Stimulated activated CD8-positive, alpha-beta memory T cell treated with anti-CD3 and anti-CD28 coated beads, Interleukin-7, amount 100 ng/mL, for 4 hours (primary cell): ENCODE measurements around the gene CEBPA.

ENCODE experiments used
- DNase-seq, 2 donors: peaks; one replicate each; pipeline ENCODE4 v3.0.0-alpha.2; 2020; ENCODE audit warnings: low read depth in 2 of 2

Gene CEBPA

DNA sequence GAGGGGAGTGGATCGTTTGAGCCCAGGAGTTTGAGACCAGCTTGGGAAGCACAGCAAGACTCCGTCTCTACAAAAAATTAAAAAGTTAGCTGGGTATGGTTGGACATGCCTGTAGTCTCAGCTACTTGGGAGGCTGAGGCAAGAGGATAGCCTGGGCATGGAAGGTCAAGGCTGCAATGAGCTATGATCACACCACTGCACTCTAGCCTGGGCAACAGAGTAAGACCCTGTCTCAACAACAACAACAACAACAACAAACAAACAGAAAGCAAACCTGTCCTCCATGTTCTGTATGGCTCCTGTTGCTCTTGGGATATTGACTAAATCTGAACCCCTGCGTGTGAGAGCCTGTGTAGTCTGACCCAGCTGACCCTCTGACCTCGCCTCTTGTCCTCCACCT, 14.9 kb downstream of the CEBPA start:
- DNase-seq: no peak

DNA sequence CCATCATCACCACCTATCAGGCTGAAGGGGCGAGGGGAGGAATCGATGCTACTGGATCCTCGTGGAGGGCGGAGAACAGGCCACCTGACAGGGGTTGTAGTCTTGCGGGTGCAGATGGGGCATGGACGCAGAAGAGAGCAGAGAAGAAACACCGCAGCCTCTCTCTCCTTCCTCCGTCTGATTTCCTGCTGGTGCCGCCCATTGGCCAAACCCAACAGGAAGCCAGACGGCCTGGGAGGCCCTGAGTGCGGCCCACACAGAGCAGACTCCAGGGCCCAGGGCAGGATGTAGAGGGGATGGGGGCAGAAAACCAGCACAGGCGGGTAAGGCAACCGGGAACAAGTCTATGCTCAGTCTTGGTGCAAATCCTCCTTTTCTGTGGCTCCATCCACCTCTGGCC, 15.4 kb downstream of the CEBPA start:
- no peak for DNase-seq

DNA sequence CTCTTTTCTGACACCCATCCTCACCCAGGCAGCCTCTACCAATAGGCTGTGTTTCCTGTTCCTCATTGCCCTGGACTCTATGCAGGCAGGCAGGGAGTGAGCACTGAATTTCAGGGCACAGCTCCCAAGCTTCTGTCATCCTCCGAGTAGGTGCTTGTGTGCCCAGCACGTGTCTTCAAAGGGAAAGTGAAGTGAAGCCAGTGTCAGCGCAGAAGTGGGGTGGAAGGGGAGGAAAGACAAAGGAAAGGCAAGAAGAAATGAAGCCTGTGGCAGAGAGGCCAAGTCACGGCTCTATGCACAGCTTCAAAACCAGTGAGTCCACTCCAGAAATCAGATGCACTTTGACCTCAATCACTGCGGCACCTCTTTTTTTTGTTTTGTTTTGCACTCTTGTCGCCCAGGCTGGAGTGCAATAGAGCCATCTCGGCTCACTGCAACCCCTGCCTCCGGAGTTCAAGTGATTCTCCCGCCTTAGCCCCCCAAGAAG, 16.9 kb downstream of the CEBPA start:
- DNase-seq: no peak

DNA sequence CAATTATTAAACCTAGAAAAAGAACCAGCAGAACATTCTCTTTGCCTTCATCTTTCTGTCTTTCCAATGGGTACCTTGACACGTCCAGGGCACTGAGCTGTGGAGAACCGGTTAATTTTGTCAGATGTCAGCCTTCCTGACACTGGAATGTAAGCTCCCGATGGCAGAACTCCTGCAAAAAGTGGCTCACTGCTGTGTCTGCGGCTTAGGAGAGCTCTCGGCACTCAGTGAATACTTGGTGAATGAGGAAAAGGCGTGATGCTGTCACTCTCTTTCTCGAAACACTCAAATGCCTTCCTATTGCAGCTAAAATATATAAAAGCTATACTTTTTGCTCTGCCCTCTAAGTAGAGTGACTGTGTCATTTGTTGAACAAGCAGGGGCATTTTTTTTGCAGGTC, 17.6 kb downstream of the CEBPA start:
- no peak for DNase-seq

DNA sequence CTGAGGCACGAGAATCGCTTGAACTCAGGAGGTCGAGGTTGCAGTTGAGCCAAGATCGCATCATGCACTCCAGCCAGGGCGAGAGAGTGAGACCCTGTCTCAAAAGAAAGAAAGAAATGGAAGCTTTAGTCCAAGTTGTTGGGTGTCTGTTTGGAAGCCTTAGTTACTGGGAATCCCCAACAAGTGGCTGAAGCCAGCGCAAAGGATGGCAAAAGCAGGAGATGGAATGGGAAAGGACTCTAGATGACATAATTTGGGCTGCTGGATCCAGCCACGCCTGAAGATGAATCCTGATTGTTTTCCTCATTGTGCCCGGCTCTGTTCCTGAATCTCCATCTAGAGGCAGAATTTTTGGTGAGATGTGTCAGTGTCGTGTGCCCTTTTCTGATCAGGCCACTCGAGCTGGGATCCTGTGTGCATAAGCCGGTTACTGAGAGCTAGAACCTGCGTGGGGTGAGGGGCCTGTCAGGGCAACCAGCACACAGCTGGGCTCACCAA, 18.1 kb downstream of the CEBPA start:
- no peak for DNase-seq

DNA sequence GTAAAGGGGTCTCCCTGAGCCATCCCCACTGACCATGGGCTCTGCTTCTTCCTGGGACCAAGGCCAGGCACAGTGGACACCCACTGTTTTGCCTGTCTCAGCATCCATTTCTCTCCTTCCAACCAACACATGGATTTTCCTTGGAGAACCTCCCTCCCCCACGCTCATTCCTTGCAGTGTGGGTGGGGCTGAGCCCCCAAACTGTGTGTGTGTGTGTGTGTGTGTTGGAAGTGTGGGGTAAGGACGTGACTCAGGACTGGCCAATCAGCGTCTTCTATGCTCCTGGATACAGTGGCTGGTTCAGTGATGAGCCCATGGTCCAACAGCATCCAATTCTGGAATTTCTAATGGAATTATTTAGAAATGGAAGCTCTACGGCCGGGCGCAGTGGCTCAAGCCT, 18.7 kb downstream of the CEBPA start:
- DNase-seq: no peak

DNA sequence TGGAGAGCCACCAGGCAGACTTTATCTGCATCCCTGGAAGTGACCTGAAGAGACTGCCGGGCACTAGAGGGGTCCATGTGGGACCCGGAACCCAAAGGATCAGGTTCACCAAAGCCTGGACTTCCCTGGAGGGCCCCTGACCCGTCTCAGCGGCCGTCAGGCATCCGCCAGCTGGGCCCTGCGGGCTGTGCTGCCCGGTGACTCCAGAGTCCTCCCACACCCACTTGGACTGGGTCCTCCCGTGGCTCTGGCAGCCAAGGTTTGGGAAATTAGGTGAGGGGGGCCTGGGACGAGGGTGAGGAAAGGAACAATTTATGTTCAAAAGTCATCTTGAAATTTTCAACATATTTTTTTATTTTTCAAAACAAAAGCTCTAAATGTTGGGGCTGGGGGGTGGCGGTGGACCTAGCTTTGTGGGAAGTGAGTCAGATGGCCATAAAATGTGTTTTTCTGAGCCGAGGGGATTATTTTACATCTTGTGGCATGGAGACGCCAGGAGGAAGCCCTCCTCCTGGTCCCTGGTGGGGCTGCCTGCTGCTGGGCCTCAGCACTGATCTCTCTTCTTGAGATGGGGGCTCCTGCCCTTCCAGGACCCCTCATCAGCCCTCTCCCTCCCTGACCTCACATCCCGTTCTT, 20.2 kb downstream of the CEBPA start:
- no peak for DNase-seq

DNA sequence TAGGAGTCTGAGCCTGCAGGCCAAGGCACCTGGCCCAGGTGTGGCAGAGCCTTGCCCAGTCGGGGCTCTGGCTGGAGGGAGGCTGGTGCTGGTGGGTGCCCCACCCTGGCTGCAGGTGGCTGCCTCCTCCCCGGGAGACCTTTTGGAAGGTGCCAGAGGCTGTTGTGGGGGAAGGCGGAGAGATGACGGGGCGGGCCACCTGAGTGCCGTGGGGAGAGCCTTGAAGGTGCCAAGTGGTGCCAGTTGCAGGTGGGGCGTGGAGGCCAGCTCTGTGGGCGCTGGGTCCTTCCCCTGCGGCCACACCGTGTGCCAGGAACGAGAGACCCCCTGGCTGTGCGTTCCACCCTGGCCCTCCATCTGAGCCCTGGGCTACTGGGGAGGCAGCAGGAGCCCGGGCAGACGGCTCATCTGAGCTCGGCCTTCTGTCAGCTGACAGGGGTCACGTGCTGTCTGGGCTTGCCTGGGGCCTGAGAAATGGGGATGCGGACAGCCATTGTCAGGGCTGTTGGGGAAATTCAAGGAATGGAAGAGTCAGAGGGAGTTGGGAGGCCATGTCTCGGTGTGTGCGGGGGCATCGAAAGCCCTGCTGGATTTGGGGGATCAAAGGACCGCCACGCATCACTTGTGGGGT, 20.9 kb downstream of the CEBPA start:
- DNase-seq: no peak

DNA sequence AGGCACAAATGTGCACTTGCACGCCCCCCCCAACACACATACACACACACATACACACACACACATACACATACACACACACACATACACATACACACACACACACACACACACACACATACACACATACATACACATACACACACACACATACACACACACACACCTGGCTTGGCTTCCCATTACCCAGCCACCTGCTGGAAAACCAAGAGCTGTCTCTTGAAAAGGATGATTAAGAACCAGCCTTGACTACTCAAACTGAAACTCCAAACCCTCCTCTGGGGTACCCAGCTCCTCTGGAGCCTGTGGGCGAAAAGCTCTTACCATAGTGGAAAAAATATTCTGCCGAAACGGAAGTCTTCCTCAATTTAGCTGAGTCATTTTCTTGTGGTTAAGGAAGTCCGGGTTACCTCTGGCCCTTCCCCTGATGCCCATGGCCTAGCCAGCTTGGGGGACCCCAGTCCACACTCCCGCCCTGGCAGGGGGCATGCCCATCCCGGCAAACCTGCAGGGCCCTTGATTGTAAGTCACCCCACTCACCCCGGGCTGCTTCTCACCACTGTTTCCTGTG, 21.9 kb downstream of the CEBPA start:
- DNase-seq: no peak

DNA sequence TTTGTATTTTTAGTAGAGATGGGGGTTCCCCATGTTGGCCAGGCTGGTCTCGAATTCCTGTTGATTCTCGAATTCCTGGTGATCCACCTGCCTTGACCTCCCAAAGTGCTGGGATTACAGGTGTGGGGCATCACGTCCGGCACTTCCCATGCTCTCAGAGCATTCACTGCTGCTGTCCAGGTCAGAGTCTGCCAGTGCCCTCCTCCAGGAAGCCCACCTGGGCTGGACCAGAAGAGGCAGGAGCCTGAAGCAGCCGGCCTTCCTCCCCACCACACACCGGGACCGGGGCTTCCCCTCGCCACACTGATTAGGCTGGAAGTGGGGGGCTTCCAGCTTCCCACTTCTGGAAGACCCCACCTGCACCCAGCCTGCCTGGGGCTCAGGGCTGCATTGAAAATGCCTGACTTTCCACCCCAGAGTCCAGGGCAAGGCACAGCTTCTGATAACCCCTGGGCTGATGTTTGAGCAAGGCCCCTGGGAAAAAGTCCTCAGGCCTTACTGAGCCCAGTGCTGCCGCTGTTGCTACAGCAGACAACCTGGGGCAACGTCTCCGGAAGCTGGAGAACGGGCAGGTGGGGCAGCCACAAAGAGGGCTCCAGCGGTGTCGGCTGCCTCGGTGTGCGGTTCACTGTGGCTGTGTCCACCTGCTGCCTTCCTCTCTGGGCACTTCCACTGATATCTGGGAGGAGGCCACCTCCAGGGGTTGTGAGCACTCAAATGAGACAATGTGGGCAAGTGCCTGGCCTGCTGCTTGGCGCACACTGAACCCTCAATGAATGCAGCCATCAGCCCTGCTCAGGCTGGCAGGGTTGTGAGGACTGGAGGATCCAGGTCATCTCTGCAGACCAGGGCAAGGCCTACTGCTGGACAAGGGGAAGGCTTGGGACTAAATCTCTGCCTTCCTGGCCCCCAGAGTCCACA, 22.6 kb downstream of the CEBPA start:
- DNase-seq: no peak

DNA sequence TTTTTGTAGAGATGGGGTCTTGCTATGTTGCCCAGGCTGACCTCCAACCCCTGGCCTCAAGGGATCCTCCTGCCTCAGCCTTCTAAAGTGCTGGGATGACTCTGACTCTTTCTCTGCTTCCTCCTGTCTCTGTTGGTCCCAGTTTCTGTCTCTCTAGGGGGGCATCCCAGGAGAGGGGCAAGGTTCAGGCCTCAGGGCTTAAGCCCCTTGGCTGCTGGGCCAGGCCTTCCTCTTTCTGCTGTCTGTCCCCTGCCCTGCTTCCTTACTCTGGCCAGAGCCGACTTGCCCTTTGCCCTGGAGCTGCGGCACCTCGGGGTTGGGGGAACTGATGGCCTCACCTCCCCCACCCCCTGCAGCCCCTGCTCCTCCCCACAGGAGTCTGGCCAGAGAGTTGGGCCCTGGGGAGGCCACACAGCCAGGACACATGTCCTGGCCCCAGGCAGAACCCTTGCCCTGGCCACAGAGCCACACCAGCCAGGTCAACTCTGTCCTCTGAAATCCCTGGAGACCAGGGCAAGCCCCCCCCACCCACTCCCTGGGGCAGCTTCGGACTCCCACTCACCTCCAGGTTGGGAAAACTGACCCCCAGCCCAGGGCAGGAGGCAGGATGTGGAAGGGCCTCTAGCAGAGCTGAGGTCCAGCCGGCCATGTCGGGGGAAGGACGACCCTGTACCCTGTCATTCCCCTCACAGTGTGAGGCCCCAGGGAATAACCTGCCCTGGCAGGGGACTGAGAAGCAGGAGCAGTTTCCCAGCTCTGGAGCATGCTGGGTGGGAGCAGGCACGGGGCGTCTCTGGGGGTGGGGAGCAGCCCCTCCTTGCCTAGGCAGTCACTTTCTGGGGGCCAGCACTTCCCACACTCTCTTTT, 23.7 kb downstream of the CEBPA start:
- DNase-seq: no peak

DNA sequence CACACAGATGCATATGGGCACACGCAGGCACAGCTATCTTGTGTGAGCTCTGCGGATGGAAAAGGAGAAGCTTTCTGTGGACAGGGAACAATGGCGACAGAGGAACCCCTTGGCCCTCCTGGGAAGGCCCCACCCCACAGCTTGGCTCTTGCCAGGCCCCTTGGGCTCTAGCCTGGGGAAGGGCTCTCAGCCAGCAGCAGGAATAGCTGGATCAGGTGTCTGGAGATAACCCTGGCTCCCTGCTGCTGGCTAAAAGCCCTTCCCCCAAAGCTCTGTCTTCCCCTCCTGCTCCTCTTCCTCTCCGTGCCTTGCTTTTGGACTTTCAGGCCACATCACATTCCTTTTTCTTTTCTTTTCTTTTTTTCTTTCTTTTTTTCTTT, 24.3 kb downstream of the CEBPA start:
- DNase-seq: no peak

DNA sequence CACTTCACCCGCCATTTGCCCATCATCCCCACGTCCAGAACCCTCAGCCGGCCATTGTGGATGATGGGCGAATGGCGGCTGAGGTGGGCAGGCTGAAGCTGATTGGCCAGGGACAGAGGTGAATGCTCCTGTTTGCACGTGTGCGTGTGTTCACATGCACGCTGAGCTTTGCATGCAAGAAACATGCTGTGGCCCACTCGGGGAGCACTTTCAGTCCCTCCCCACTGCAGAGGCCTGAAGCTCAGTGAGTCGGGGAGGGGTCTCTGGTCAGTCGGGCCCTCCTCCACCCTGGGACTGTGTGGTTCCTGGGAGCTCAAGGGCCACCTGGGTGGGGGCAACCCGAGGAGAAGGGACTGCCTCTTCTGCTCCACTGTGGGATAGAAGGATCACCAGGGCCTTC, 24.9 kb downstream of the CEBPA start:
- no peak for DNase-seq

DNA sequence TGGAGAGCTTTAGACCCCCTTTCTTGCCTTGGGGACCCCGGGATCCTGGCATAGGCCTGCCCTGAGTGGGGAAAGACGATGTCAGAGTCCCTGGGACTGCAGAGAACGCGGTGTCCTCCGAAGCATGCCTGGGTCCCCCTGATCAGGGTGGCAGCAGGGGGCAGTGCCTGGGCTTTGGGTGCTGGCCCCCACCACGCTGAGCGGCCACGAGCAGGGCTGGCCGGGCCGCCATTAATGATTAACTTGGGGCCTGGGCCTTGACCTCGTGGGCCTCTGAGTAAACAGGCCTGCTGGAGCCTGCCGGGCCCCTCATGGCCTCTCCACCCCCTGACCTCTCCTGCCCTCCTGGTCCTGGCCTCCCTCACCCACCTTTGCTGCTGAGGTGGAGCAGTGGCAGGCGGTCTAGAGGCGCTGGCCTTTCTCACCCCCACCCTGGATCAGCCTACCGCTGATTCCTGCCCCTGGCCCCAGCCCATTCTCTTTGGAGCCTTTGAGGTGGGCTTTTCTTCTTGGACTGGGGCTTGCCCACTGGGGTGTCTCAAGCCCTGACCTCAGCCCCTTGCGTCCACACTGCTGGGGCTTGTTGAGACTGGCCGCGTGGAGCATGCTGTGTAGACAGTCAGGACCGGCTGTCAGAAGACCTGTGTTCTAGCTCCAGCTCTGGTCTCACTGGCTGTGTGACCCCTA, 26.3 kb downstream of the CEBPA start:
- DNase-seq: no peak

DNA sequence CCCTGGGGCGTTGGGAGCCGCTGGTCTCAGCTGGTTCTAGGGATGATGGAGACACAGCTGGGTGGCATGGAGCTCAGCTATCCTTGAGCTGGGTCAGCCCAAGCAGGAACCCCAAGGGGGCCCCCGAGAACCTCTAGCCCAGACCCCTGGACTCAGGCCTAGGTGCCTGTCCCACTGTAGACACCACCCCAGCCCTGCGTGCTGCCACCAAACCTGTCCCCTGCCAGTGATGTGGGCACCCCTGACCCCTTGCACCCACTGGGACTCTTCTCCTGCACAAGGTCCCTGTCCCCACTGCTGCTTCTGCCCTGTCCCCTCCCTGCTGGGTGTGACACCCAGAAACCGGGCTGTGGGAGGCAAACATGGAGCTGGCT, 26.8 kb downstream of the CEBPA start:
- no peak for DNase-seq

DNA sequence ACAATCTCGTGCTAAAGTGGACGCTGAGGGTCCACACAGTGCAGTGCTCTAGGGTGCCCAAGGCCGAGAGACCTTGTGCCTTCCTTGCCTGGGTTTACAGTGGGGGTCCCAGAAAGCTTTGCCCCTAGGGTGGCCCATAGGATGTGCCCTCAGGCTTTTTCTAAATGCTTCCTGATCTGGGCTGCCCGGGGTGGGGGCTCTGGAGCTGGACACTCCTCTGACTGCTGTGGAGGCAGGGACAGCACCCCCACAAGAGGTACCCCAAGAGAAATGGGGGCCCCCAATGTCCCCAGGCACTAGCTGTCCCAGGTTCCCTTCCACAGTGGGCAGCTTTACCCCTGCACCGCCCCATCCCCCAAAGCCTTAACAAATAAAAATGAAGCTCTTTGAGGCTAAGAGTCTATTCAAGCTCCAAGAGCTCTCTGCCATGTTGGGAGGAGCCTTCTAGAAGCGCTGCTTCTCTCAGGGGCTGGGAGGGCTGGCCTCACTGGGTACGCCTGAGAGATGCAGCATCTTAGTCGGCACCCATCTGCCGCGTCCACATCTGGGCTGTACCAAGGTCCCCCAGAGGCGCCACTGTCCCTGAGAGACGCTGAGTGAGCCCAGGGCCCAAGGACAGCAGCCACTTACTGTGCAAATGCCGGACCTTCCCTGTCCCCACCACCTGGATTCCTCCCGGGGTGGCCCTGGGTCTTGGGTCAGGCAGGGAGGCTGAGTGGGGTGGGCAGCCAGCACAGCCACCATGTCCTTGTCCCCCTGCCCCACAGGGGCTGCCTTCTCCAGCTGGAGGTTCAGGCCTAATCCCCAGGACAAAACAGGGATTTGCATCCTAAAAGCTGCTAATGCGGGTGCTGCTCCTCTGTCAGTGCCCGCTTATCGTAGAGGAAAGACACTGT, 27.4 kb downstream of the CEBPA start:
- DNase-seq: no peak

DNA sequence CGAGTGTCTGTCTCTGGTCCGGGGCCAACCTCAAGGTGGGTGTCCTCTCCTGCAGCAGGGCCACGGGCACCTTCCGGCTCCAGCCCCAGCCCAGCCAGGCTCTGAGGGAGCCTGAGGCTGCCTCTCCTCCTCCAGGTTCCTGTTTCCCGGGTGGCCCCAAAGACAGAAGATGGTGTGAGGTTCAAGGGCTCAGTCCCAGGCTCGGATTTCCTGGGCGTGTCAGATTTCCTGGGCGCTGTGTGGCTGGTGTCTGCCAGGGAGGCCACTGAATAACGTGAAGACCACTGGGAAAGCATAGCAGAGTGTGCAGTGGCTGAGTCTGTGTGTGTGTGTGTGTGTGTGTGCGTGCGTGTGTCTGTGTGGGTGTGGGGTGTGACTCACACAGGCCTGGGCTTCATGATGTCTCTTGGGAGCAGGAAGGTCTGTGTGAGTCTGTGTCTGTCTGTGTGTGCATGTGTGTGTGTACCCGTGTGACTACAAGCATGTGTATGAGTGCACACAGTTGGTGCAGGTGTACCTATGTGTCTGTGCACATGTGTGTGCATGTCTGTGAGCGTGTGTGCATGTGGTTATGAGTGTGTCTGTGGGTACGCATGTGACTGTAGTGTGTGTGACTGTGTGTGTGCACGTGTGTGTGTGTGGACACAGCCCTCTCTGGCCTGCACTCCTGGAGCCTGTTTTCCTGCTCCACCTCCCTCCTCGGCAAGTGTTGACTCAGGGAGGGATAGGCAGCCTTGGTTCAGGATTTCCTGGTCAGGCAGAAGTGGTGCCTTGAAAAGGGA, 28.3 kb downstream of the CEBPA start:
- peak in 1 of 2 donors; percentile 18 for DNase-seq

DNA sequence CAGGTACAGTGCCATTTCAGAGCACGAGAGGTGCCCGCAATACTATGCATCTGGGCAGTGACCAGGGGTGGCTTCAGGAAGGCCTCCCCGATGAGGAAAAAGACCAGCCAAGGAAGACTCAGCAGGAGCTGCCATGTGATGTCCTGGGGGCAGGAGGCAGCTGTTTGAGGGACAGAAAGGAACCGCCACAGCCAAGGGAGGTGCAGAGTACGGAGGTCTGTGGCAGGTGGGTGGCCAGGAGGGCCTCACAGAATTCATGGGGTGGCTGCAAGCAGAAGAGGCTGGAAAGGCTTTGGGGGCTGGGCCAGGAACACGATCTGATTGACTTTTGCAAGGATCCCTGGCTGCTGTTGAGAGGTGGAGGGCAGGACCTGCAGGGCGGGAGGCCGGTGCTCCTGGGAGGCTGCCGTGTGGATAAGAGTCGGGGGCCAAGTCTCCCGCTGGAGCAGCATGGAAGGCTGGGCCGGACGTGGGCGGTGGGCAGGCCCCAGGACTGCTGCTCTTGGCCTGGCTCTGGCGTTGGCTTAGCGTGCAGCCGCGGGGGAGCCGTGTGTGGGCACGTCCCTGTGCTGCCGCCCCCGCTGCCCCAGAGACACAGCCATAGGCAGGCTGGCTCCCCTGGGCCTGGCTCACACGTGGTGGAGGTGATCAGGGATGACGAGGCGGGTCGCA, 29.1 kb downstream of the CEBPA start:
- no peak for DNase-seq
